Measurements from ENCODE around the gene SLC25A36. TPM values are rescaled to one million over a fixed set of nuclear protein-coding genes. Genes with fewer than 3 reads are reported as not detected.
A peak's percentile ranks its signal among the peaks of the same experiment; 100 is the strongest.
"Not testable (repeated sequence)": the region's sequence is repeated elsewhere in the genome, so short reads cannot be mapped to it uniquely, and the experiment has no call there.

Gene SLC25A36
- total and polyA plus RNA-seq, 4 donors, result 70.2 to 225 (median 106) TPM

DNA sequence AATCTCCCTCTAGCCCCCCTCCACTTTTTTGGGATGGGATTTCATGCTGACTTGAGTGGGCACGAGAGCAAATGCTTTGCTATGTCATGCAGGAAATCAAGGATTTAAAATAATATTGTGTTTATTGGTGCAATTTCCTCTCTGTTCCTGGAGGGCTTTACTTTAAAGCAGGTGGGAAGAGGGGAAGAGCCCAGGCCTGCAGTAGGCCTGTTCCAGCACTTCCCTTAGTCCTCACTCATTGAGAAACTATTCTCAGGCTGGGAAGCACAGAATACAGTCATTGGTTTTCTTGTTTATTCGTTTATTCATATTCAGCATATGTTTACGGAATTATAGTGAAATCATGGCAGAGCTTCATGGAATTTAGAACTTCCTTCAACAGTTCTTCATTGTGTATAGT lies 67.9 kb downstream of the SLC25A36 start:
- H3K27ac ChIP-seq (ENCODE audit: low read depth, low read length), result no peak overlapping the region
- WGBS (ENCODE audit: insufficient coverage), result 80% methylated on average over 1 of the region's 3 CpGs

GRCh38 chr3:141011232-141011996 lies 69.8 kb downstream of the SLC25A36 start:
- H3K27ac ChIP-seq (ENCODE audit: low read depth, low read length), result no peak overlapping the region
- no peaks in the 10 kb centered on the region for H3K4me1 ChIP-seq (ENCODE audit: control insufficient read depth, insufficient read depth, low read length)
- 17% methylated on average over 7 of the region's 13 CpGs for WGBS (ENCODE audit: insufficient coverage)
- no peaks in the 10 kb centered on the region for H3K9me3 ChIP-seq (ENCODE audit: control insufficient read depth, insufficient read depth, low read length)
- H3K36me3 ChIP-seq (ENCODE audit: control insufficient read depth, insufficient read depth, low read length), result no peaks in the 10 kb centered on the region
- H3K4me3 ChIP-seq (ENCODE audit: low read depth, low read length), result no peak overlapping the region
- no peaks in the 10 kb centered on the region for H3K27me3 ChIP-seq (ENCODE audit: control insufficient read depth, insufficient read depth, low read length)
- DNase-seq (ENCODE audit: low read depth in 4 of 6, low spot score in 6 of 6), result peak; percentile 43 to 95 (median 76)

More for the DNA sequence above, 67.9 kb downstream of the SLC25A36 start:
- no peak for DNase-seq (ENCODE audit: low read depth in 4 of 6, low spot score in 6 of 6)
- H3K9me3 ChIP-seq (ENCODE audit: control insufficient read depth, insufficient read depth, low read length), result no peaks in the 10 kb centered on the region
- H3K27me3 ChIP-seq (ENCODE audit: control insufficient read depth, insufficient read depth, low read length), result no peaks in the 10 kb centered on the region
- H3K36me3 ChIP-seq (ENCODE audit: control insufficient read depth, insufficient read depth, low read length), result no peaks in the 10 kb centered on the region
- no peak overlapping the region for H3K4me3 ChIP-seq (ENCODE audit: low read depth, low read length)
- no peaks in the 10 kb centered on the region for H3K4me1 ChIP-seq (ENCODE audit: control insufficient read depth, insufficient read depth, low read length)

GRCh38 chr3:141011997-141012262 lies 70.3 kb downstream of the SLC25A36 start:
- no peaks in the 10 kb centered on the region for H3K27me3 ChIP-seq (ENCODE audit: control insufficient read depth, insufficient read depth, low read length)
- no peak overlapping the region for H3K4me3 ChIP-seq (ENCODE audit: low read depth, low read length)
- WGBS (ENCODE audit: insufficient coverage), result 83% methylated on average over 1 of the region's 4 CpGs
- no peaks in the 10 kb centered on the region for H3K4me1 ChIP-seq (ENCODE audit: control insufficient read depth, insufficient read depth, low read length)
- no peaks in the 10 kb centered on the region for H3K36me3 ChIP-seq (ENCODE audit: control insufficient read depth, insufficient read depth, low read length)
- no peak for DNase-seq (ENCODE audit: low read depth in 4 of 6, low spot score in 6 of 6)
- H3K27ac ChIP-seq (ENCODE audit: low read depth, low read length), result no peak overlapping the region
- no peaks in the 10 kb centered on the region for H3K9me3 ChIP-seq (ENCODE audit: control insufficient read depth, insufficient read depth, low read length)

DNA sequence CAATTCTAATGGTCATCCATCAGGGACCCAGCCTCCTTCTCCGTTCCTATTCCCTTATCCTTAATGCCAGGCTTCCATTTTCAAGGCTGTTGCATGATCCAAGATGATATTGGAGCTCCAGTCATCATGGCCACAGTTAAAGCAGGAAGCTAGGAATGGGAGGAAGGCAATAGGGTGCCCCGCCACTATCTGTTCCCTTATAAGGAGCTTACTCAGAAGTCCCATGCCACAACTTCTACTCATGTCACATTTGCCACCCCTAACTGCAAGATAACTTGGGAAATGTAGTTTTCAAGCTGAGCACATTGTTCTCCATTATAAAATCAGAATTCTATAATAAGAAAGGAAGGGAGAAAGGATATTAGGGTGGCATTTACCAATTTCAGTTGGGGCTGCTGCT lies 70.9 kb downstream of the SLC25A36 start:
- DNase-seq (ENCODE audit: low read depth in 4 of 6, low spot score in 6 of 6), result no peak
- WGBS (ENCODE audit: insufficient coverage), result 80% methylated on average over 1 of the region's 2 CpGs
- Histone ChIP-seq H3K36me3 (ENCODE audit: control insufficient read depth, insufficient read depth, low read length) (no peaks in the 10 kb centered on the region), H3K4me1 (ENCODE audit: control insufficient read depth, insufficient read depth, low read length) (no peaks in the 10 kb centered on the region), H3K4me3 (ENCODE audit: low read depth, low read length) (no peak overlapping the region), H3K27ac (ENCODE audit: low read depth, low read length) (no peak overlapping the region), H3K9me3 (ENCODE audit: control insufficient read depth, insufficient read depth, low read length) (no peaks in the 10 kb centered on the region), H3K27me3 (ENCODE audit: control insufficient read depth, insufficient read depth, low read length) (no peaks in the 10 kb centered on the region)

DNA sequence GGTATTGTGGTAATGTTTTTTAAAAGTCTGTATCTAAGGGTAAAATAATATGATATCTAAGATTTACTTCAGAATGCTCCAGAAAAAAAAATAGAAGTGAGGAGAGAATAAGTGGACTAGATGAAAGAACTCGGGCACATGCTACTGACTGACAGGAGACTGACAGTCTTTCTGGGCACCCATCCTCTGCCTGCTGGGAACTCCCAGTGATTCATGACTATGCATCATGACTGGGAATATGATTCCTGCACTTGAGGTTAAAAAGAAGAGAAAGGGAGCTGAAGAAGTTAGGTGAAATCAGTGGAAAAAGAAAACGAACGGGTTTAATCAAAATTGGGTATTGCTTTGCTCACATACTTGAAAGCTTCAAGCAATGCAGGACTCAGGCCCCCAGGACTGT lies 73.8 kb downstream of the SLC25A36 start:
- no peak overlapping the region for H3K27ac ChIP-seq (ENCODE audit: low read depth, low read length)
- no peak overlapping the region for H3K4me3 ChIP-seq (ENCODE audit: low read depth, low read length)
- H3K4me1 ChIP-seq (ENCODE audit: control insufficient read depth, insufficient read depth, low read length), result no peaks in the 10 kb centered on the region
- H3K27me3 ChIP-seq (ENCODE audit: control insufficient read depth, insufficient read depth, low read length), result no peaks in the 10 kb centered on the region
- WGBS (ENCODE audit: insufficient coverage), result 87% methylated on average over 3 of the region's 3 CpGs
- H3K9me3 ChIP-seq (ENCODE audit: control insufficient read depth, insufficient read depth, low read length), result no peaks in the 10 kb centered on the region
- no peaks in the 10 kb centered on the region for H3K36me3 ChIP-seq (ENCODE audit: control insufficient read depth, insufficient read depth, low read length)
- no peak for DNase-seq (ENCODE audit: low read depth in 4 of 6, low spot score in 6 of 6)

- not testable (repeated sequence) for H3K27me3 ChIP-seq (ENCODE audit: control insufficient read depth, insufficient read depth, low read length); DNase-seq (ENCODE audit: low read depth in 4 of 6, low spot score in 6 of 6); H3K9me3 ChIP-seq (ENCODE audit: control insufficient read depth, insufficient read depth, low read length); H3K4me1 ChIP-seq (ENCODE audit: control insufficient read depth, insufficient read depth, low read length); H3K4me3 ChIP-seq (ENCODE audit: low read depth, low read length); H3K27ac ChIP-seq (ENCODE audit: low read depth, low read length); H3K36me3 ChIP-seq (ENCODE audit: control insufficient read depth, insufficient read depth, low read length)
- WGBS (ENCODE audit: insufficient coverage), result 81% methylated on average over 17 of the region's 23 CpGs
Observed at GRCh38 chr3:141017366-141018322, 76.0 kb downstream of the SLC25A36 start.

DNA sequence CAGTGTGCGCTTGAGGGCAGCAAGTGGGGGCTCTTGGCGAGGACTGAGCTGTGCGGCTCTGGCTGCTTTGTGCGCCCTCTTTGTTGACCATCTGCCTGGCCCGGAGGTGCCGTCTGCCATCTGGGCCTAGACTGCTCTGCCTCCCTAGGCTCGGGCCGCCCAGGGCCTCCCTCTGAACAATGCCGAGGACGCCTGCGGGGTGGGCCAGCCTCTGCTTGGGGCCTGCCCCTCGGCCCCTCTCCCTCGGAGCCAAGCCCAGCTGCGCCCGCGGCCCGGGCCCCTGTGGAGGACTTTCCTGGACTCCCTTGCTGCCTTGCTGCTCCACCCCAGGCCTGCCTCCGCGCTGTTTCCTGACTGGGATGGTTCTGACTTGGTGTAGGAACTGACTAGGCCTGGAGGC lies 77.6 kb downstream of the SLC25A36 start:
- no peaks in the 10 kb centered on the region for H3K4me1 ChIP-seq (ENCODE audit: control insufficient read depth, insufficient read depth, low read length)
- H3K9me3 ChIP-seq (ENCODE audit: control insufficient read depth, insufficient read depth, low read length), result no peaks in the 10 kb centered on the region
- no peak overlapping the region for H3K27ac ChIP-seq (ENCODE audit: low read depth, low read length)
- 76% methylated on average over 19 of the region's 19 CpGs for WGBS (ENCODE audit: insufficient coverage)
- H3K36me3 ChIP-seq (ENCODE audit: control insufficient read depth, insufficient read depth, low read length), result no peaks in the 10 kb centered on the region
- no peaks in the 10 kb centered on the region for H3K27me3 ChIP-seq (ENCODE audit: control insufficient read depth, insufficient read depth, low read length)
- no peak overlapping the region for H3K4me3 ChIP-seq (ENCODE audit: low read depth, low read length)
- DNase-seq (ENCODE audit: low read depth in 4 of 6, low spot score in 6 of 6), result no peak

- no peak for DNase-seq (ENCODE audit: low read depth in 4 of 6, low spot score in 6 of 6)
- H3K36me3 ChIP-seq (ENCODE audit: control insufficient read depth, insufficient read depth, low read length), result no peaks in the 10 kb centered on the region
- H3K27me3 ChIP-seq (ENCODE audit: control insufficient read depth, insufficient read depth, low read length), result no peaks in the 10 kb centered on the region
- H3K4me1 ChIP-seq (ENCODE audit: control insufficient read depth, insufficient read depth, low read length), result no peaks in the 10 kb centered on the region
- WGBS (ENCODE audit: insufficient coverage), result 90% methylated on average over 4 of the region's 5 CpGs
- no peak overlapping the region for H3K27ac ChIP-seq (ENCODE audit: low read depth, low read length)
- no peaks in the 10 kb centered on the region for H3K9me3 ChIP-seq (ENCODE audit: control insufficient read depth, insufficient read depth, low read length)
- no peak overlapping the region for H3K4me3 ChIP-seq (ENCODE audit: low read depth, low read length)
Observed at GRCh38 chr3:141020143-141020830, 78.7 kb downstream of the SLC25A36 start.

DNA sequence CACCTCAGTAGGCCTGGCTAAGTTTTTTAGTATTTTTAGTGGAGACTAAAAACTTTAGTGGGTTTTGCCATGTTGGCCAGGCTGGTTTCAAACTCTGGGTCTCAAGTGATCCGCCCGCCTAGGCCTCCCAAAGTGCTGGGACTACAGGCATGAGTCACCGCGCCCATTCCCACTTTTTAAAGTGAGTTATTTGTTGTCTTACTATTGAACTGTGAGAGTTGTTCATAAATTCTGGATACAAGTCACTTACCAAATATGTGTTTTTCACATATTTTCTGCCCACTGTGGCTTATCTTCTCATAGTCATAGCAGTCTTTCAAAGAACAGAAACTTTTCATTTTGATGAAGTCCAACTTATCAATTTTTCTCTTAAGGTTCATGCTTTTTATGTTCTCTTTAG lies 79.6 kb downstream of the SLC25A36 start:
- 100% methylated on average over 2 of the region's 4 CpGs for WGBS (ENCODE audit: insufficient coverage)
- DNase-seq (ENCODE audit: low read depth in 4 of 6, low spot score in 6 of 6), result no peak
- Histone ChIP-seq H3K9me3 (ENCODE audit: control insufficient read depth, insufficient read depth, low read length) (no peaks in the 10 kb centered on the region), H3K36me3 (ENCODE audit: control insufficient read depth, insufficient read depth, low read length) (no peaks in the 10 kb centered on the region), H3K27ac (ENCODE audit: low read depth, low read length) (no peak overlapping the region), H3K27me3 (ENCODE audit: control insufficient read depth, insufficient read depth, low read length) (no peaks in the 10 kb centered on the region), H3K4me1 (ENCODE audit: control insufficient read depth, insufficient read depth, low read length) (no peaks in the 10 kb centered on the region), H3K4me3 (ENCODE audit: low read depth, low read length) (no peak overlapping the region)
